Inflammatory macrophage (primary cell): Measurements from ENCODE around the gene PPP4R1.

ENCODE experiments used
- DNase-seq, 2 donors: peaks; one replicate each; pipeline ENCODE4 v3.0.0-alpha.2; 2020 to 2022

The PPP4R1 gene

DNA sequence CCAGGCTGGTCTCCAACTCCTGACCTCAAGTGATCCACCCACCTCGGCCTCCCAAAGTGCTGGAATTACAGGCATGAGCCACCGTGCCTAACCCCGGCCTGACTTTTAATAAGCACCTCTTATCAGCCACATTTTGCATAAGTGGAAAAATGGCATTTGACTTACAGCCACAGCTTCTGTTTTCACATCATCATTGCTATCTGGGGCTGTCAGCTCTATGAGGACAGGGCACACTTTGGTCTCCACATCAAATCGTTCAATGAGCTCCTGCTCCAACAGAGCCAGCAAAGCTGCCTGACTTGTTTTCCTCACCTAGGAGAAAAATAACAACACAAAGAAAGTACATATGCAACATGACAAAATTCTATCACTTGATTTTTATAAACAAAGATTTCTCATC lies 26.4 kb downstream of the PPP4R1 start:
- no peak for DNase-seq

DNA sequence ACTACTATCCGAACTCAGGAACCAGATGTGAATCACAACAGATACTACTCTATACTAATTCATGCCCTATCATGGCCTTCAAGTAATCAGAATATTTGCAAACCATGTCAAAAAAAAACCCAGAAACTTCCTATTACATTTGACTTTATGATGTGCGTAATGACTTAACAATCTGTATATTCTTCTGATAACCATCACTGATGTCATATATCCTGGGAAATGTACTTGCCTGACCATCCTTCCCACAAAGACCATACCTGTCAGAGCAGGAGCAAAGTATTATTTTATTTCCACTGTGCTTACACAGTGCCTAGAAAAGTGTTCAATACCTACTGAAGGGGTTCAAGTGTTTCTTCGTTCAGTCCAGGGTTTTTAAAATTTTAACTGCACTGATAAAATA lies 27.5 kb downstream of the PPP4R1 start:
- no peak for DNase-seq

DNA sequence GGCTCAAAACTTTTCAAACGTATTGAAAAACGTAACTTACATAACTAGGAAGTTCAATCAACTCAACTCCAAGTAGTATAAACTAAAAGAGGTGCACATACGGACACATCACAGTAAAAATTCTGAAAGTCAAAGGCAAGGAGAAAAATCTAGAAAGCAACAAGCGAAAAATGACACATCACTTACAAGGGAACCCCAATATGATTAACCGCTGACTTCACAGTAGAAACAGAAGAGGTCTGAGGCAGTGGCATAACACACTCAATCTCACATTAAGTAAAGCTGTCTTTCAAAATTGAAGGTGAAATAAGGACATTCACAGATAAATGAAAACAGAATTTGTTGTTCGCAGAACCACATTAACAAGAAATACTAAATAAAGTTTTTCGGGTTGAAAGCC lies 32.7 kb downstream of the PPP4R1 start:
- no peak for DNase-seq

DNA sequence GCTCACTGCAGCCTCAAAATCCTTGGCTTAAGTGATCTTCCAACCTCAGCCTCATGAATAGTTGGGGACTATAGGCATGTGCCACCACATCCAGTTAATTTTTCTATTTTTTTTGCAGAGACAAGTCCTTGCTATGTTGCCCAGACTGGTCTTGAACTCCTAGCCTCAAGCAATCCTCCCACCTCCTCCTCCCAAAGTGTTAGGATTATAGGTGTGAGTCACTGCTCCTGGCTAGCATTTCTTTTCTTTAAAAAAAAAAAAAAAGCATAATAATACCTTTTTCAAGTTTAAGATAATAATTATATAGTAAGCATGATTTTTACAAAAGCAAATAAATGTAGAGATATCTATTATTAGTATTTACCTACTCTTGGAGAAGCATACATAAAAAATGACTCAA lies 36.1 kb downstream of the PPP4R1 start:
- no peak for DNase-seq

DNA sequence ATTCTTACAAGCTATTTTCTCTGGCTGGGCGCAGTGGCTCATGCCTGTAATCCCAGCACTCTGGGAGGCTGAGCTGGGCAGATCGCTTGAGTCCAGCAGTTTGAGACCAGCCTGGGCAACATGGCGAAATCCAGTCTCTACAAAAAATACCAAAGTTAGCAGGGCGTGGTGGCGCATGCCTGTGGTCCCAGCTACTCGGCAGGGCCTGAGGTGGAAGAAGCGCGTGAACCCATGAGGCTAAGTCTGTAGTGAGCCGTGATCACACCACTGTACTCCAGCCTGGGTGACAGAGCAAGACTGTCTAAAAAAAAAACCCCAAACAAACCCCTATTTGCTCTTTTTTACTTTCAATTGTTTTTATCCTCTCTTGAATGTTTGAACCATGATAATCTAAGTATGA lies 37.0 kb downstream of the PPP4R1 start:
- no peak for DNase-seq

DNA sequence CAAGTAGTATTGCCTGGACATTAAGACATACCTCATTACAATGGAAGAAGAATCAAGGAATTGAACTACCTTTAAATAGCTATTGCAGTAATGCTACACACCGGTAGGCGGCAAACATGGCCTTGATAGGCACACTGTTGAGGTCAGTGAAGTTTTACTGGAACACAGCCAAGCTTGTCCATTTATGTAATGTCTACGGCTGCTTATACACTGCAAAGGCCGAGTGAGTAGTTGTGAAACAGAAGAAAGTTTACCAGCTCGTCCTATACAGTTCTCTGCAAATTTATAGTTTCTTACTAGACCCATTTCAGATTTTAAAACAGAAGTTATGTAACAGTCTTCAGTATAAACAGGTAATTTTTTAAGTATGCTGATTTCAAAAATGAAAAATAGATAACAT lies 38.8 kb downstream of the PPP4R1 start:
- DNase-seq, result peak; percentile 90 to 91

DNA sequence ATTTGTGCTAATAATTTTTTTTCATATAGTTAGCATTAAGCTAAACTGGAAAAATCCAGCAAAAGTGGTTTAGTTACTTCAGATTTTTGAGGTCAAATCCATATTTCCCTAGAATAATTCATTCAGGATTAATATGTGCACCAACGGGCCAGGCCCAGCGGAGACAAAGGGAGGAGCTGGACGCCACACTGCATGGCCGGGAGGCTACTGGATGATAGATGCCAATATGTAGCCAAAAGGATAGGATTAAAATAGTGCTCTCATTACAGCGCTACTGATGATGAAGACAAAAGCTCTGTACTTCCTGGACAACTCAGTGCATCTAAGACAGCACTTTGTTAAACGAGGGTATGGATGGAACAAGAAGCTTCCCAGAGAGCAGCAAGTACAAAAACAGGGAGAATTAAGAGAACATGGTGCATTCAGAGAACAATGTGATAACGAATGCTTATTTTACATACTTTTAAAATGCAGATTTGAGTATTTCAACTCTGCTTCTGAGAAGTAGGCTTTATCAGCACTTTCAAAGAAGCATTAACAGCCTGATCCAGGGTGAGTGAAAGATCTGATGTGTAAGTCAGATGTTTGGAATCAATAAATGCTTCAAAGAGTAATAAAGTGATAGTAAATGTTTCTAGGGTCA lies 39.8 kb downstream of the PPP4R1 start:
- DNase-seq, result no peak

DNA sequence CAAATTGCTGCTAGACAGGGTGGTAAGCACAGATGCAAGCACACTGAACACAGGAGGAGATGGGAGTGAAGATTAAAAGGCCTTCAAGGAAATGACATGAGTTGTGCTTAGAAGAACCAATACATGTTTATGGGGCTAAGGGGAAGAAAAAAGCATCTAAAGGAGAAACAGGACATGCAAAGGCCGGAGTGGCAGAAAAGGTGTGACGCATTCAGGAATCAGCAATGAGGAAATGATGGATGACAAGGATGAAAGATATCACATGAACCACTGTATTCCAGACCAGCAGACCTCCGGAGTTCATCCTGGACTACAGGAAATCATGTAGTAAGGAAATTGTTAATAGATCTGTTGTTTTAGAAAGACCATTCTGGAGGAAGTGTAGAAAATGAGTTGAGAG lies 42.8 kb downstream of the PPP4R1 start:
- DNase-seq, result no peak

DNA sequence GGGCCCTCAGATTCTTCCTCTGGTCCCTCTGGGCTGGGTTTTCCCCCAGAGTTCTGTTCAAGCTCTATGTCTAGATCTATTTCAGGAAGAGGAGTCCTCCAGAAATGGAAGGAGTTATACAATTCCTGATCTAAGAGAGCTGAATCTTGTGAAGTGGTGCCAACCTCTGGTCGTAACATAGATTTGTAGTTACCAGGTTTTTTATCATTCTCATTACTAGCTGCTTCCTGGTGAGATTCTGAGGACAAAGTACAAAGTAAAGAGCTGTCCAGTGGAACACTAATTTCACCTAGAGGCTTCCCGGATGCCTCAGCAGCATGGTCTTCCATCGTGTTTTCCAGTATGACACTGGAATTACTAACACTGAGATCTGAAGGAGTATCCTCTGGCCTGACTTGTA lies 44.1 kb downstream of the PPP4R1 start:
- DNase-seq, result no peak

DNA sequence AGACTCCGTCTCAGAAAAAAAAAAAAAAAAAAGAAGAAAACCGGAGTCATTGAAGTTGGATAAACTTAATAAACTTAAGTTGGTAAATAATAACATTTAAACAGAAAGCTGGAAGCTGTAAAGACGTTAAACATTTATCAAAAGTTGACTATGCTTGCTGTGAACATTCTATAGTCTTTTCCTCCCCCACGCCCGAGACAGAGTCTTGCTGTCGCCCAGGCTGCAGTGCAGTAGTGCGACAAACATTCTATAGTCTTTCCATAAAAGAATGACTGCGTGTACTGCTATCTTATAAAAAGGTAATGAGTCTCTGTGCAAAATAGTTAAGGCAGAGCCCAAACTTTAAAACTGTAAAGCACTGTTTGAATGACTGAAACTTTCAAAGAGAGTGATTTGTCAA lies 45.2 kb downstream of the PPP4R1 start:
- no peak for DNase-seq

DNA sequence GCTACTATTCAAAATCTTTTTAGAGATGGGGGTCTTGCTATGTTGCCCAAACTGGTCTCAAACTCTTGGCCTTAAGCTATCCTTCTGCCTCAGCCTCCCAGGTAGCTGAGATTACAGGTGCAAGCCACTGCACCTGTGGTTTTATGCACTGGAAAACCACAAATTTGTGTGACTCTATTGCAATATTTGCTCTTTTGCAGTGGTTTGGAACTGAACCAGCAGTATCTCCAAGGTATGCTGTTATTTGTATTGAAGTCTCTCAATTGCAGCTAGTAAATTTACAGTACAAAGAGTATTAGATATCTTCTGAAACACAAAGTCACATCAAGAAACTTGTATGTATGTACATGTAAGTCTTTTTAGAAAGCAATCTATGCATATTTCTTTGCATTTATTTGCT lies 46.2 kb downstream of the PPP4R1 start:
- DNase-seq, result no peak

DNA sequence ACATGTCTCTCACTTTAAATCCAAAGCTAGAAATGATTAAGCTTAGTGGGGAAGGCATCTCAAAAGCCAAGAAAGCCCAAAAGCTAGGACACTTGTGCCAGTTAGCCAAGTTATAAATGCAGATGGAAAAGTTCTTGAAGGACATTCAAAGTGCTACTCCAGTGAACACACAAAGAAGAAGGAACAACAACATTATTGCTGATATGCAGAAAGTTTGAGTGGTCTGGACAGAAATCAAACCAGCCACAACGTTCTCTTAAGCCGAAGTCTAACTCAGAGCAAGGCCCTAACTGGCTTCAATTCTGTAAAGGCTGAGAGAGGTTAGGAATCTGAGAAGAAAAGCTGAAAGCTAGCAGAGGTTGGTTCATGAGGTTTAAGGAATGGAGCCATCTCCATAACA lies 49.0 kb downstream of the PPP4R1 start:
- DNase-seq, result no peak

DNA sequence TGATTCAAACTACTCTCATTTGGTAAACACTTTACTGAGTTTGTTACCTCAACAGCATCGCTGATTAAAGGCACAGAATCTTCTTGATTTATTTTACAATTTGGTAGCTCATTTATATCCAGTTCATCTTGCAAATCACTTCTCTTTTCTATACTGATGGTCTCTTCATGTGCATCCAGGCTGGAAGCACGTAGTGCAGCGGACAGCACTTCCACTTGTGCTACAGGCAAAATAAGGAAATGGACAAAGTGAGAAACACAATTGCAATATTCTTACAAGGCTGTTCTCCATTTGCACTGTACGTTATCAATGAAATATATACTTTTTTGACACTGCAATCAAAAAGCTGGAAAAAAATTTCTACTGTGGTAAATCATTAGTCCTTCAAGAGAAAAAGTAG lies 51.0 kb downstream of the PPP4R1 start:
- DNase-seq, result peak; percentile 77 to 85

DNA sequence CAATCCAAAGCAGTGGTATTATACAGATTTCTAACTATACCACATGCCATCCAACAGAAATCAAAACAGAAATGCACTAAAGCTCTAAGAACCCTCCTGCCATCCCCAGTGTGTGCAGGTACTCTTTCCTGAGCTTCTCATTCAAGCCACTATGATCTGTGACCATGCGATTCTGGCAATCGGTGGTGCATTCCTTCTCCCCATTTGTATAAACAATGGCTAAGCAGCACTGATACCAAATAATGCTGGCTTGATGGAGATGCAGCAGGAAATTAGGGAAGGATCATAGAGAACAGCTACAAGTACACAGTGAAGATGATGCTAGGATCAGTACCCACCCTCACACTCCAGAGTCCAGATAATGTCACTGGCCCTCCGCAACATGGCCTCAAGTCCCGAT lies 51.8 kb downstream of the PPP4R1 start:
- no peak for DNase-seq

DNA sequence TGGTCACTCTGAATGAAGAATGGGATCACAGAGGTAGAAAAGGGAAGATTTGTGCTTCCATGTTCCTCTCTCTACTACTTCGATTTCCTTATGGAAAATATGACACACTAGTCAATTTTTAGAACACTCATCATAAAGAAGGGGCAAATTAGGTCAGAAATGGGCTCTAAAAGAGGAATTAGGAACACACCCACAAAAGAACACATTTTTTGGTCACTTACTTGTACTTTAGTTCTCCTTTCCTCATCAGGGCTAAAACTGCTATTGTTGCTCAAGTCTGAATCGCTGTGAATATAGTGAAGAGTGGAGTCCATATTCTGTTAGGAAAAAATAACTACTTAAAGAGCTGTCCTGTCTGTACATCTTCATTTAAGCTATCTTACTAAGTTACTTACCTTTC lies 52.6 kb downstream of the PPP4R1 start:
- peak; percentile 74 to 92 for DNase-seq

DNA sequence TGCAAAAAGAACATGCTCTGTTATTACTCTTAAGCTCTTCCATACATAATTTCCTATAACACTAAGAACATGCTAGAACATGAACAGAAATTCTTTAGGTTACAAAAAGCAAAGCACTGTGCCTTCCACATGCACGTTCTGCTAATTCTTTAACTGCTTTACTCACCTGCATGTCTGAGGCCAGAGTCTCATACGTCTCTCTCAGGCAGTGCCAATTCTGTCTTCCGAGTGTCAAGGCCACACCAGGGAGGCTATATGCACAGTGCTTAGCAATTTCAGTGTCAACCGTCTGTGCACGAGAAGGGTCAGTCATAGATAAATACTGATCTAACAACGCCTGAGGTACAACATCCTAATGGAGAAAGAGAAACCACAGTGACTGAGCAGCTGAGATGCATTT lies 55.1 kb downstream of the PPP4R1 start:
- no peak for DNase-seq

DNA sequence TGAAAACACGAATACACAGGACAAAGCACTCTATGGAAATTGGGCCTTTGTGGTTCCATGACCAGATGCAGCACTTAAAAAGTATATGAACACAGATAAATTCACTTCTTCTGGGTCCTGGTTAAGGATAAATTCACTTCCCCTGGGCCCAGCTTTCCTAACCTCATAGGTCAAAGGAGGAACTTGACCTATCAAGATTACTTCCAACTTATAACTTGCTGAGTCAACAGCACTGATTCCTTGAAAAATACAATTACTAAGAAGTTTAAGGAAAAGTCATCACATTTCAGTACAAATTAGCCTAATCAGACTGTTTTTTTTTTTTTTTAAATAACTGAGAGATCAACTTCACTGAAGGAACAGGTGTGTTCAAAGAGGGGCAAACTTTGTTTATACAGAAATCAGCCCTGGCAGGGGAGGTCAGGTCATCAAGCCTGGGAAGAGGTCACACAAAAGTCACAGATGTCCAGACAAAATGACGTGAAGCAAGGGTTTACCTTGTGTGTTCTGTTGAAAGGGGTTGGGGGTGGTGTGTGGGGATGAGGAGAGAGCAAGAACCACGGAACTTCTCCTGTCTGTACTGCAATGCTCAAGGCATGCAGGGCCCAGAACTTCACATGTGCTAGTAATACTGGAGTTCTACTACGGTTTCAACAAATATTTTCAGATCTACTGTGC lies 55.8 kb downstream of the PPP4R1 start:
- peak in 1 of 2 donors; percentile 24 for DNase-seq

DNA sequence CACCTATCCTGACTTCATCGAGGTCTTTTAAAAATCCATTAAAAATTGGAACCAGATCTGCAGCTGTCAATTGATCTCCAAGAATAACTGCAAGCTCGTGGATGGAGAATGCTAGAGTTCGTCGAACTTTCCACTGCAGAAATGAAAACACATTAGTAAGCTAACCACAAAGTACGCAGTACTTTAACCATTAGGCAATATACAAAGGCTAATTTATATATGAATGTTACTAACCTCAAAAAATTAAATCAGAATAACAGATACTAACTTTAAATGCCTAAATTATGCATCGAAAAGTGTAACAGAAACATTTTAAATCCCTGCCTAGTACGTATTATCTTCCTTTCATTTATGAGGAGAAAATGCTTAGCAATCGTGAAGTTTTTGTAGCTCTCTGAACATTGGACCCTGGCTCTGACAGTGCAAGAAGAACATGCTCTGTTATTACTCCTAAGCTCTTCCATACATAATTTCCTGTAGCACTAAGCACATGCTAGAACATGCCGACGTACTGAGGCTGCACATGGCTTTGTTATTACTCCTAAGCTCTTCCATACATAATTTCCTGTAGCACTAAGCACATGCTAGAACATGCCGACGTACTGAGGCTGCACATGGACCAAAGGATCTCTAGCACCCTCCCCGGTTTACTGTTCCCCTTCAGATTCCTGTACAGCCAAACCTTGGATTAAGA lies 57.0 kb downstream of the PPP4R1 start:
- no peak for DNase-seq

DNA sequence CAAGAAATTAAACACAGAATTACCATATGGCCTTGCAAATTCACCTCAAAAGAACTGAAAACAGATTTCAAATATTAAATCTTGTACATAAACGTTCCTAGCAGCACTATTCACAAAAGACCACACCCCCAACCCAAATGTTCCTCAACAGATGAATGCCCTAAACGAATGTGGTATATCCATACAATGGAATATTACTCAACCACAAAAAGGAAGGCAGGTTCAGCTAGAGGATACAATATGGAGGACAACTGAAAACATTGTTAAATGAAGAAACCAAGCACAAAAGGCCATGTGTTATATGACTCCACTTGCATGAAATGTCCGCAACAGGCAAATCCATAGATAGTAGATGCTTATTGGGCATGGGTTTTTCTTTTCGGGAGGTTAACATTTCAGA lies 61.7 kb downstream of the PPP4R1 start:
- no peak for DNase-seq

DNA sequence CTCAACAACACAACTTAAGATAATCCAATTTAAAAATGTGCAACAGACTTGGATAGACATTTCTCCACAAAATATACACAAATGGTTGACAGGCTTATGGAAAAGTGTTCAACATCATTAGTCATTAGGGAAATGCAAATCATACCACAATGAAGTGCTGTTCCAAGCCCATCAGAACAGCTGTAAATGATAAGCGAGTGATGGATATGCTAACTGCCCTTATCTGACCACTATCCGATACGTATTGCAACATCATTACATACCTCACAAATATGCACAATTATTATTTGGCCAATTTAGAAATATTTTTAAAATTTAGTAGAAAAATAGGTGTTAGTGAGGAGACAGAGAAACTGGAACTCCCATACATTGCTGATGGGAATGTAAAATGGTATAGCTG lies 62.2 kb downstream of the PPP4R1 start:
- no peak for DNase-seq

DNA sequence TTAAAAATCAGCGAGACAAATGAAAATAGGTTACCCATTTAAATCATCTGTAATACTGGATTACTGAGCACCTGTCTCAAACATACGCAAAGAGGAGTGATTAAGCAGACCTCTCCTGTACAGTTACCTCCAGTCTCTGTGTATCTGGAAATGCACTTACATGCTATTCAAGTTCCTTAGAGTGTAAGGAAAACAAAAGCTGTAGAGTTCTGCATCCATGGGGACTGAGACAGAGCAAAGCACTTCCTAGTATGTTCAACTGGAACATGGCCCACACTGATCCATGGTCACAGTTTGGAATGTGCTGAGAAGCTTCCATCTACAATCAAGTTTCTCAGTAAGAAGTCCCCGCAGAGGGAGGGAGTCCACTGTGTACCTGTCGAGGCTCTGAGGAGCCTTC lies 63.9 kb downstream of the PPP4R1 start:
- no peak for DNase-seq

DNA sequence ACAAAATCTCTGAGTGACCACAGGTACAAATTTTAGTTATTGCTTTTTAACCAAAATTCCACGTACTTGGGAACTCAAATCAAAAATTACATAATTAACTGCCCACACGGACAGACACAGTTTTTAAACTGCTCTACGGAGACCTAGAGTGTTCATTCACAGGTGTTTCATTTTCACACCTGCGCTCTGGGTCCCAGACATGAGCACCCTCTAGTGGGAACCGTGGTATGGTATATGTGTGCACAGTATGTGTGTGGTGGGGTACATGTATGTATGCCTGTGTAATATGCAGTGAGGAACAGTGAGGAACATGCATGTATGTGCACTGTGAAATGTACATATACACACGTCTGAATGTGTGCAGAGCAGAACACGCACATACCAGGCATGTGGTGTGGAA lies 65.0 kb downstream of the PPP4R1 start:
- no peak for DNase-seq

DNA sequence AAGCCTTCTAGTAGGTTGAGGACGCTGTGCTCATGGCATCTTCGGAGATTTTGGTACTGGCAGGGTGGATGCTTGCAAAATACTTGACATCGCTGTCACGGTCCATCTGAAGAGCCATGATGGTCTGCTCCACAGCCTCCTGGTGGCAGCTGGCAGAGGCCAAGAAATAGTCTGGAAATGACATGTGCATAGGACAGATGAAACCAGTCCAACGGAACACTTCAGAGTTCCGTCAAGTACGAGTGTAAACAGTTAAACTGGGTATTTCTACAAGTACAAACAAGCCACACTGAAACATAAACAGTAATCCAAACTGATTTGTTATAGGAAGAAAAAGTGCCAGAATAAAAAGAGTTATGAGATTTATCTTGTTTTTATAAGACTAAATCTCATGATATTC lies 66.6 kb downstream of the PPP4R1 start:
- DNase-seq, result no peak

DNA sequence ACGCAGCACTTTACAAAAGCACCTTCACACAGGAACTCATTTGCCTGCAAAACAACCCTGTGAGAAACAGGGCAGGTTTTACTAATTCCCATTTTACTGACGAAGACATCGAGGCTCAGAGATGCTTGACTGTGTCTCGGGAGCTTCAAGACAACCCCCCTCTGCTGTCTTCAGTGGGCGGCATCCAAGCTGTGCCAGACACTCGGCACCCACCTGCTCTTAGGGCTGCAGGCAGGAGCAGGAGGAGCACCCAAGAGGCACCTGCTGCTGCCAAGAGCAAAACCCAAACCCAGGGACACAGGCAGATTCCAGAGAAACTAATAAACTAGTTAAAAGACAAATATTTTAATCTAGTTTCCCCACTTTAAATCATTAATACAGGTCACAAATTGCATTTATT lies 67.9 kb downstream of the PPP4R1 start:
- DNase-seq, result no peak
